ENCODE results near the gene CDC42BPB.

GRCh38 chr14:103068351-103069073 is 11.2 kb upstream of the CDC42BPB start:
- TF ChIP-seq CTCF (IDR thresholded peaks at IDR 0.05) (no peak), POLR2AphosphoS5 (IDR thresholded peaks at IDR 0.05) (no peak), POLR2A (IDR thresholded peaks at IDR 0.05) (no peak), EP300 (IDR thresholded peaks at IDR 0.05) (no peak)

Measured in suprapubic skin (tissue), 4 donors.